22Rv1 (cell line): Measurements from ENCODE around the gene ATRAID.

ENCODE experiments used
- CTCF ChIP-seq: fragments of 450-650 bp; IDR thresholded peaks from 2 replicates; pipeline ENCODE4 v1.5.1; 2017; ENCODE audit warnings: mild to moderate bottlenecking
- ZFX ChIP-seq: fragments of 450-650 bp; IDR thresholded peaks from 2 replicates; pipeline ENCODE4 v1.6.1; 2017; ENCODE audit warnings: antibody characterized with exemption, borderline replicate concordance

- no peak for TF ChIP-seq CTCF
- TF ChIP-seq ZFX: no peak
Measured at GRCh38 chr2:27198627-27199026, 13.2 kb upstream of the ATRAID start.
